Neural progenitor cell (in vitro differentiated cells): ENCODE measurements around the gene CCDC124.

Source experiments
- EZH2 ChIP-seq: fragments of 200-600 bp; sonication (generic); IDR thresholded peaks from 2 replicates; pipeline ENCODE4 v1.6.1; 2017; ENCODE audit warnings: antibody characterized with exemption, mild to moderate bottlenecking, moderate library complexity
- EZH2phosphoT487 ChIP-seq: fragments of 200-600 bp; sonication (generic); IDR thresholded peaks from 2 replicates; pipeline ENCODE4 v1.6.1; 2017; ENCODE audit warnings: antibody characterized with exemption
- TF ChIP-seq, protein P1 (sequence below): fragments of 200-600 bp; sonication (generic); IDR thresholded peaks from 2 replicates; pipeline ENCODE4 v1.5.1; 2017; ENCODE audit warnings: antibody characterized with exemption, mild to moderate bottlenecking

DNA sequence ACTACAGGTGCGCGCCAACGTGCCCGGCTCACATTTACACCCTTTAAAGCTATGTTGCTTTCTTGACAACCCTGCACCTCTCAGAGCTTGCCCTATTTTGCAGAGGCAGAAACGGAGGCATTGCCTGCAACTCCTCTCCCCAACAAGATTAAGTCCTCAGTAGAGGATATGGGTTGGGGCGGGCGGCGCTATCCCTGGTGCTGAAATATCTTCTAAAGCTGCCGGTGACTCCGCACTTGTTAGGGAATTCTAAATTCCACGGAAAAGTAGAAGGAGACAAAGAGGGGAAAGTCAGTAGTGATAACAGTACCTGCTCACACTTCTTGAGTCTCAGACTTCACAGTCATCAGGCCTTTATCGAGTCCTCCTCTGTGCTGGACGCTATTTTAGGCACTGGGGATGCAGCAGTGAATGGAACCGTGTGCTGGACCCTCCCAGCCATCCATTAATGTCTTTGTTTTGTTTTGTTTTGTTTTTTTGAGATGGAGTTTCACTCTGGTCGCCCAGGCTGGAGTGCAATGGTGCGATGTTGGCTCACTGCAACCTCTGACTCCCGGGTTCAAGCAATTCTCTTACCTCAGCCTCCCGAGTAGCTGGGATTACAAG, 43.1 kb upstream of the CCDC124 start:
- TF ChIP-seq, protein P1, sequence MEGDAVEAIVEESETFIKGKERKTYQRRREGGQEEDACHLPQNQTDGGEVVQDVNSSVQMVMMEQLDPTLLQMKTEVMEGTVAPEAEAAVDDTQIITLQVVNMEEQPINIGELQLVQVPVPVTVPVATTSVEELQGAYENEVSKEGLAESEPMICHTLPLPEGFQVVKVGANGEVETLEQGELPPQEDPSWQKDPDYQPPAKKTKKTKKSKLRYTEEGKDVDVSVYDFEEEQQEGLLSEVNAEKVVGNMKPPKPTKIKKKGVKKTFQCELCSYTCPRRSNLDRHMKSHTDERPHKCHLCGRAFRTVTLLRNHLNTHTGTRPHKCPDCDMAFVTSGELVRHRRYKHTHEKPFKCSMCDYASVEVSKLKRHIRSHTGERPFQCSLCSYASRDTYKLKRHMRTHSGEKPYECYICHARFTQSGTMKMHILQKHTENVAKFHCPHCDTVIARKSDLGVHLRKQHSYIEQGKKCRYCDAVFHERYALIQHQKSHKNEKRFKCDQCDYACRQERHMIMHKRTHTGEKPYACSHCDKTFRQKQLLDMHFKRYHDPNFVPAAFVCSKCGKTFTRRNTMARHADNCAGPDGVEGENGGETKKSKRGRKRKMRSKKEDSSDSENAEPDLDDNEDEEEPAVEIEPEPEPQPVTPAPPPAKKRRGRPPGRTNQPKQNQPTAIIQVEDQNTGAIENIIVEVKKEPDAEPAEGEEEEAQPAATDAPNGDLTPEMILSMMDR = no peak
- TF ChIP-seq EZH2 (peak; percentile 40), EZH2phosphoT487 (no peak)
